Epithelial cell of proximal tubule (primary cell): ENCODE data around the gene SLC6A18. TPM values are rescaled to one million over a fixed set of nuclear protein-coding genes. Genes with fewer than 3 reads are reported as not detected.

Source experiments
- DNase-seq: peaks from one replicate; pipeline ENCODE4 v3.0.0-alpha.2; 2011; ENCODE audit warnings: low read depth
- H3K4me3 ChIP-seq: 2 replicates; pipeline ENCODE4 v1.5.1; 2011; ENCODE audit warnings: low read depth, mild to moderate bottlenecking, low read length
- total RNA-seq: library from RNA; depleted of rRNA; stranded (reverse); fragments of >200 nt; gene quantifications from 2 replicates; pipeline ENCODE4 v1.2.3, GENCODE V29; 2015
- TF ChIP-seq, protein P1 (sequence below): conservative IDR thresholded peaks from 2 replicates; pipeline ENCODE4 v1.5.1; 2012; ENCODE audit warnings: low read depth, mild to moderate bottlenecking, low read length

The SLC6A18 gene
- total RNA-seq, 1 donor from 2014 or later, result not detected

DNA sequence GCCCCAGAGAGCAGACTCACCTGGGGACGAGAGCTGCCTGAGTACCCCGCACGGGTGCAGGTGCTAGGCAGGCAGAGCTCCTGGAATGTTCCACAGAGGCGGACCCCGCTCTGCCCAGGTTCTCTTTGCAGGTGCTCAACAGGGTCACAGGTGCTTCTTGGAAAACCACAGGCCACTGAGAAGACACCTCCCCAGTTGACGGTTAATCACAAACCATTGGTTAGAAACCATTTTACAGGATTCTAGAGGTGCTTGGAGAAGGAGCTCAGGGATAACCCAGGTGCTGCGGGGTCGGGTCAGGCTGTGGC lies 41.1 kb upstream of the SLC6A18 start:
- no peak overlapping the region for H3K4me3 ChIP-seq
- no peak for DNase-seq
- TF ChIP-seq, protein P1, sequence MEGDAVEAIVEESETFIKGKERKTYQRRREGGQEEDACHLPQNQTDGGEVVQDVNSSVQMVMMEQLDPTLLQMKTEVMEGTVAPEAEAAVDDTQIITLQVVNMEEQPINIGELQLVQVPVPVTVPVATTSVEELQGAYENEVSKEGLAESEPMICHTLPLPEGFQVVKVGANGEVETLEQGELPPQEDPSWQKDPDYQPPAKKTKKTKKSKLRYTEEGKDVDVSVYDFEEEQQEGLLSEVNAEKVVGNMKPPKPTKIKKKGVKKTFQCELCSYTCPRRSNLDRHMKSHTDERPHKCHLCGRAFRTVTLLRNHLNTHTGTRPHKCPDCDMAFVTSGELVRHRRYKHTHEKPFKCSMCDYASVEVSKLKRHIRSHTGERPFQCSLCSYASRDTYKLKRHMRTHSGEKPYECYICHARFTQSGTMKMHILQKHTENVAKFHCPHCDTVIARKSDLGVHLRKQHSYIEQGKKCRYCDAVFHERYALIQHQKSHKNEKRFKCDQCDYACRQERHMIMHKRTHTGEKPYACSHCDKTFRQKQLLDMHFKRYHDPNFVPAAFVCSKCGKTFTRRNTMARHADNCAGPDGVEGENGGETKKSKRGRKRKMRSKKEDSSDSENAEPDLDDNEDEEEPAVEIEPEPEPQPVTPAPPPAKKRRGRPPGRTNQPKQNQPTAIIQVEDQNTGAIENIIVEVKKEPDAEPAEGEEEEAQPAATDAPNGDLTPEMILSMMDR, result no peak

DNA sequence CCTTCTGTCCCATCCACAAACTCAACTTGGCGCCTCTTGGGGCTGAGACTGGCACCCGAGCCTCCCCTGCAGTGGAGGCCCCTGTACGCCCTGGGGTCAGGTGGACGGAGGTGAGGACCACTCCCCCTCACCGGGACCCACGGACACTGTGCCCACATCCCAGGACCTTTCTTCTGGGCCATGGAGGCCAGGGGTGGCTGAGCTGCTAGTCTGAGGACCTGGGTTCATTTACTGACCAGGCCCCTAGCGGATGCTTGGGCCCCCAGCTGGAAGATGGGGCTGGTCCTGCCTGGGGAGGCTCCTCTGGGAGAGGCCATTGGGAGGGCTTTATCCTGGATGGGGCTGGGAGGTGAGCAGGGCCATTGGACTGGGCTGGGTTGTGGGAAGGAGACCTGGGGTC lies 40.7 kb upstream of the SLC6A18 start:
- TF ChIP-seq, protein P1, result no peak
- H3K4me3 ChIP-seq, result no peak overlapping the region
- no peak for DNase-seq

DNA sequence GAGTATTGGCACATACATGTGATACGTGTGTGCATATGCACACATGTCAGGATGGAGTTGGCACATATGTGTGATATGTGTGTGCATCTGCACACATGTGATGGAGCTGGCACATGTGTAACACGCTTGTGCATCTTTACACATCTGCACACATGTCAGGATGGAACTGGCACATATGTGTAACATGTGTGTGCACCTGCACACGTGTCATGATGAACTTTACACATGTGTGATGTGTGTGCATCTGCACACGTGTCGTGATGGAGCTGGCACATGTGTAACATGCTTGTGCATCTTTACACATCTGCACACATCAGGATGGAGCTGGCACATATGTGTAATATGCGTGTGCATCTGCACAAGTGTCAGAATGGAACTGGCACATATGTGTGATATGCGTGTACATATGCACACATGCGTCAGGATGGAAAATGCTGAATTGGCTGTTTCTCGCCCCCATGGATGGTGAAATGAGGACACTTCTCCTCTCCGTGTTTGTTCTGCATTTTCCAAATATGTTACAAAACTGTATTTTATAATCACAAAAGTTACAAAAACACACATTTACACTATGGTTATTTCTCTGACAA lies 40.0 kb upstream of the SLC6A18 start:
- no peak overlapping the region for H3K4me3 ChIP-seq
- TF ChIP-seq, protein P1, result no peak
- no peak for DNase-seq

DNA sequence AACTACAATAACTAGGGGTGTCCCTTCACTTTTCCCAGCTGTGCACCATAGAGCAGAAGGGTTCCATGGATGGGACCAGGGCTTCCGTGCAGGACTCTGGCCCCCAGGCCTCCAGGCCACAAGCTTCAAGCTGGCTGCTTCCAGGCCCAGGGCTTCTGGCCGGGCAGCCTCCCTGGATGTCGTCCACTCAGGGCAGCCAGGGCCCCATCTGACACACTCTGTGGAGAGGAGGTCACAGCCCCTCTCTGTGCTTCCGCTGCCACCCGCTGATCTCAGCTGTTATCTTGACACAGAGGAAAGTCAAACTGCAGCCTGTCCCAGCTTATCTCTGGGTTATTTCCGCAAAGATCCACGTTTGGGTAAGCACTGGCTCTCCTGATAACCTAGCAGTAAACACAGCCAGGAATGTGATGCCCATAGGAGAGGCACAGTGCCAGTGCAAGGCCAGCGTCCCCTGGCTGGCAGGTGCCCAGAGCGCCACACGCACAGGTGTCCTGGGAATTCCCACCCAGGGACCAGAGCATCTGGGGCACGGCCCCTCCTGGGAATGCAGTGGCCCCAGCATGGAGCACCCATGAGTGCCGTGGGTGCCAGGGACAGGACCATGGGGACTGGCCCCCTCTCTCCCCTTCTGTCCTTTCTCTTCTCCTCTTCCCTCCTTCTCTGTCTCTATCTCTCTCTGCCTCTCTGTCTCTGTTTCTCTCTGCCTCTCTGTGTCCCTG lies 39.4 kb upstream of the SLC6A18 start:
- H3K4me3 ChIP-seq, result no peak overlapping the region
- DNase-seq, result no peak

DNA sequence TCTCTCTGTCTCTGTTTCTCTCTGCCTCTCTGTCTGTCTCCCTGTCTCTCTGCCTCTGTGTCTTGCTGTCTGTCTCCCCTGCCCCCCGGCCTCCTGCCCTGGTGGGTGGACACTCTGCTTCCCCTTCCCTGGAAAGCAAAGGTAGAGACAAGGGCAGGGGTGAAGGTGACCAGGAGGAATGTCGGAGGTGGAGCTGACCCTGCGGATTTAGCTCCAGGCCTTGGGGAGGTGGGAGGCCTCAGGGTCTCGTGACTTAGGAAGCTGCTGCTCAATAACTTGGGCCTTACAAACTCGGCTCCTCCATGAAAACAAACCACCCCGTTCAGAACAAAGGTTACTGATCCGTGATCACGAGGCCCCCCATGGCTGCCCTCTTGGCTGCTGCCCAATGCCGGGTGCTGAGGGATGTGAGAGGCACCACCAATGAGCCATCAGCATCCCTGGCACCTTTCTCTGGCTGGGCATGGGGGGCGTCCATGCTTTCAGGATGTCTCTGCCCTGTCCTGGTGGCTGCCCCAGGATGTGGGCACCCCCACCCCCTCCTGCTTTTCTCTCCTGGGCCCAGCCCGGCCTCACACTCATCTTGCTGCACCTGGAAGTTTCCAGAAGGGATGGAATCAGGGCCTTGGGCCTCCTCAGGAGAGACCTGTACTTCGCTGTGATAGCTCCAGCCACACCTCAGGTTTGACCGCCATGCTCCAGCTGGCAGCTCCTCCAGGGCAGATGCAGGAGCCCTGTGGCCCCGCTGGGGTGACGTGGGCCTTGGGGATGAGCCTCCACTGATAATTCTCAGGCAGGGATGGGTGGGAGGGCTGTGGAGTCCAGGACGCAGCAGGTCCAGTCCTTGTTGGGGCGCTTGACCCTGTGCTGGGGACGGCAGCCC lies 38.6 kb upstream of the SLC6A18 start:
- no peak for DNase-seq

More for the DNA sequence above, 39.4 kb upstream of the SLC6A18 start:
- TF ChIP-seq, protein P1, result no peak

DNA sequence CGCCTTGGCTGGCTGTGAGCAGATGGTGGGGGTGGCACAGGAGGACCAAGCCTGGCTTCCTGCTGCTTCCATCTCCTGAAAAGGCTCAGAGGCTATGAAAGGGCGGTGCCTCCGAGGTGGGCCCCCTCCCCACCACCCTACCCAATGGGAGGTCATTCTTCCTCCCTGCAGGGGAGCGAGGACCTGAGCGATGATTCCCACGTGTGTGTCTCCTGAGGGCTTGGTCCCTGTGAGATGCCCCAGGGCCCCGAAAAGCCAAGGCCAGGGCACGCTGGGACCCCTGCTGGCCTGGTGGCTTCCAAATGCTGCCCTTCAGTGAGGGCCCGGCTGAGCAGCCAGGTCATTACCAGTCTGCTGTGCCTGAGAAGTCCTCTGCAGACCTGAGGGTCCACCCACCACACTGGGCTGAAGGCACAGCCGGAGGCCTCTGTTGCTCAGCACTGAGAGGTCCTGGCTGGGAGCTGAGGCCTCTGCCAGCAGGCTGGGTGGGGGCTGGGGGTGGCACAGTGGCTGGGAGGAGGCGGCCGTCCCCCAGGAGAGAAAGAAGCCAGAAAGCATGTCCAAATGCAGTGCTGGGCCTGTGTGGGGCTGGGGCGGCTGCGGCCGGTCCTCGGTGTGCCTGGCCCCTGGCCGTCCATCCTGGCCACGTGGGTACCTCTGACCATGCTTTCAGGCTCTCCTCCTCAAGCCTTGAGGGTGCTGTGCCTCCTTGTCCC lies 37.8 kb upstream of the SLC6A18 start:
- DNase-seq, result no peak
- TF ChIP-seq, protein P1, result no peak
- no peak overlapping the region for H3K4me3 ChIP-seq

More for the DNA sequence above, 38.6 kb upstream of the SLC6A18 start:
- H3K4me3 ChIP-seq, result no peak overlapping the region
- TF ChIP-seq, protein P1, result no peak
